Cerebellar nuclear complex (tissue), 1 donor: ENCODE measurements around the gene KAT2A.

Source experiments
- DNase-seq, 2 experiments: peaks; one replicate each; lab custom pipeline; 2025; lab: John Stamatoyannopoulos, UW

Gene KAT2A

GRCh38 chr17:42094375-42095069 is 26.6 kb downstream of the KAT2A start:
- no peak for DNase-seq

- no peak for DNase-seq
Measured at GRCh38 chr17:42092939-42093338, 28.2 kb downstream of the KAT2A start.

GRCh38 chr17:42090964-42091790 is 30.0 kb downstream of the KAT2A start:
- DNase-seq = no peak

- DNase-seq = no peak
Measured at GRCh38 chr17:42088736-42089135, 32.4 kb downstream of the KAT2A start.

- no peak for DNase-seq
Measured at GRCh38 chr17:42087736-42088705, 33.1 kb downstream of the KAT2A start.

- no peak for DNase-seq
Measured at GRCh38 chr17:42087042-42087701, 34.0 kb downstream of the KAT2A start.

- no peak for DNase-seq
Measured at GRCh38 chr17:42081516-42082129, 39.5 kb downstream of the KAT2A start.

- DNase-seq = no peak
Measured at GRCh38 chr17:42079541-42079940, 41.6 kb downstream of the KAT2A start.

- DNase-seq = no peak
Measured at GRCh38 chr17:42078396-42079043, 42.6 kb downstream of the KAT2A start.

GRCh38 chr17:42077755-42078154 is 43.4 kb downstream of the KAT2A start:
- DNase-seq = no peak

- no peak for DNase-seq
Measured at GRCh38 chr17:42076797-42077559, 44.2 kb downstream of the KAT2A start.

- no peak for DNase-seq
Measured at GRCh38 chr17:42075789-42076188, 45.4 kb downstream of the KAT2A start.

GRCh38 chr17:42072323-42073187 is 48.6 kb downstream of the KAT2A start:
- no peak for DNase-seq

- no peak for DNase-seq
Measured at GRCh38 chr17:42071810-42072209, 49.4 kb downstream of the KAT2A start.

- DNase-seq = no peak
Measured at GRCh38 chr17:42068979-42069378, 52.2 kb downstream of the KAT2A start.

- no peak for DNase-seq
Measured at GRCh38 chr17:42067371-42068091, 53.6 kb downstream of the KAT2A start.

GRCh38 chr17:42065201-42065600 is 56.0 kb downstream of the KAT2A start:
- no peak for DNase-seq
